ENCODE results near the gene FBXO2. TPM values are rescaled to one million over a fixed set of nuclear protein-coding genes. Genes with fewer than 3 reads are reported as not detected.

The FBXO2 gene
- total RNA-seq, 2 experiments from 2014 or later: 1.8 to 4.6 TPM

- Mint-ChIP-seq H3K4me3 (peak overlapping the region; percentile 54), H3K27me3 (peaks cover 56% of the 10 kb centered on the region), H3K36me3 (no peaks in the 10 kb centered on the region), H3K9me3 (ENCODE audit: low read depth) (no peaks in the 10 kb centered on the region), H3K4me1 (peaks cover 30% of the 10 kb centered on the region), H3K27ac (no peak overlapping the region)
- DNase-seq: no peak
- ATAC-seq: no peak
- CTCF ChIA-PET: interaction anchor here (0.7 to 5.8 kb wide), 8 partner anchors 11 to 48 kb away, joined by 3 to 33 read pairs (median 6); partner anchors contain the start of genes FBXO6 and MAD2L2
Observed at GRCh38 chr1:11691928-11692711, 37.9 kb upstream of the FBXO2 start.

DNA sequence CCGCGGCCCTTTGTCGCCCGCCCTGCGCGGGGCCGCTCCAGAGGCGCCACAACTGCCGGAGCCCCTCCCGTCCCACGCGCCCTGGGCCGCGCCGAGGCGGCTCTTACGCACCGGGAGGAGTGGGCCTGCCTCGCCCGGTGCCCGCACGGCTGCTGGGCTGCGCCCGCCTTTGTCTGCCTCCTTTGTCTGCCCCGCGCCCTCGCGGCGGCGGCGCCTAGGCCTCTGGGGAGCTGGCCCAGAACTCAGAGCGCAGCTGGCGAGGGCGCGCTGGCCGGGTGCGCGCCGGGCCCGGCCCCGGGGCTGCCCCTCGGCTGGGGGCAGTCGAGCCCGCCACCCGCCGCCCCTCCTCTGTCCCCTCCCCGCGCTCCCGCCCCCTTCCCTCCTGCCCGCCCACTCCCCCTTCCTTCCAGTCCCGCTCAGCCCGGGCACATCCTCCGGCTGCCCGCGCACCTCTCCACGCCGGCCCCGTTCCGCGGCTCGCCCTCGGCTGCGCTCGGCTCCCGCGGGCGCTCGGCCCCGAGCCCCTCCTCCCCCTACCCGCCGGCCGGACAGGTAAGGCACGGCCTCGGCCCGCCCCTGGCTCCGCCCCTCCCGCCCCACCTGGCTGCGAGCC is 37.2 kb upstream of the FBXO2 start, which contains the start of gene DRAXIN:
Gene DRAXIN (plus strand): TSS at position 409 of the 613 bp plus-strand sequence. CDS start 14,549 bp downstream, outside the sequence.
- Mint-ChIP-seq H3K27ac (no peak within 1 kb of the TSS), H3K27me3 (peaks cover 56% of the 10 kb centered on the region), H3K36me3 (no peaks in the 10 kb centered on the region), H3K4me3 (peak within 1 kb of the TSS; percentile 54), H3K4me1 (peaks cover 30% of the 10 kb centered on the region), H3K9me3 (ENCODE audit: low read depth) (no peaks in the 10 kb centered on the region)
- no peak for DNase-seq
- CTCF ChIA-PET: interaction anchor here (1.0 to 5.8 kb wide), 5 partner anchors 10 to 49 kb away, joined by 3 to 33 read pairs (median 7); partner anchors contain the start of genes FBXO6 and MAD2L2
- peak; percentile 25 for ATAC-seq

DNA sequence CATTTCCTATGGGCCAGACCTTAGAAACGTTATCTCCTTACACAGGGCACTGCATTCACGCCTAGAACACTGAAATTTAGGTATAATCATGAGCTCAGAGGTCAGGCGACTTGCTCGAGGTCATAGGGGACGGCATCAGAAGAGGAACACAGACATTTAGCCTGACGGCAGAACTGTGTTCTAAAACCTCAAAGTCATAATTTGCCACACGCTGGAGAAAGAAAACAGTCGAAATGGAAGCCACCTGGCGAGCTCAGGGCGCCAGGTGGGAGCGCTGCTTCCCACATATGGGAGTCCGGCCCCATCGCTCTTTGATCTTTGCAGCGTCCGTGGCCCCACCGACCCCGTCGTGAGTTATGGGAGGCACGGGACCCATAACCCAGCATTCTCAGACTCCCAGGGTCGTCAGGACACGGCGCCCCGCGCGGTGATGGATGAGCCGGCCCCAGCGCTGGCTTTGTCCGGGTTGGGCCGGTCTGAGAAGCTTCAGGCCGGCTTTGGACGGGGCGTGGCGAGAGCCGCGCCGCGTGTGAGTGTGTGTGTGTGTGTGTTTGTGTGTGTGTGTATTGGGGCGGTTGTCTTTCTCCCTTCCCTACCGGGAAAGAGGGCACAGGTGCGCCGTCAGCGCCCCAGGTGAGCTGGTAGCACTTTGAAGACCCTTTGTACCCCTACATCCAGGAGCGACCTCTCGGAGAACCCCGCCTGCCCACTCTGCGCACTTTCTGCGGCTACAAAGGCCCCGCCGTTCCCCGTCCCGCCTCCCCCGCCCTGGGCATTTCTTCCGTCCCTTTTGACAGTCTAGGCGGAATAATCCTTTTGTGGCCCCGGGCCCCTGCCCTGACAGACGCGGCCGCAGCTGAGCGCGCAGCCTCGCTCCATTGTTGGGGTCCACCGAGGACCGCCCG is 36.4 kb upstream of the FBXO2 start:
- ATAC-seq (no peak), DNase-seq (no peak)
- Mint-ChIP-seq H3K36me3 (no peaks in the 10 kb centered on the region), H3K9me3 (ENCODE audit: low read depth) (no peaks in the 10 kb centered on the region), H3K27ac (no peak overlapping the region), H3K27me3 (peaks cover 63% of the 10 kb centered on the region), H3K4me3 (peak overlapping the region; percentile 15), H3K4me1 (peaks cover 30% of the 10 kb centered on the region)
- CTCF ChIA-PET: interaction anchor here (0.9 to 5.8 kb wide), 6 partner anchors 9 to 40 kb away, joined by 3 to 33 read pairs (median 6); partner anchors contain the start of gene FBXO6

- no peak for ATAC-seq
- CTCF ChIA-PET: interaction anchor here (1.2 to 5.8 kb wide), 3 partner anchors 9 to 31 kb away, joined by 3 to 33 read pairs (median 12); partner anchors contain the start of gene FBXO6
- Mint-ChIP-seq H3K9me3 (ENCODE audit: low read depth) (no peaks in the 10 kb centered on the region), H3K4me3 (no peak overlapping the region), H3K27me3 (peaks cover 66% of the 10 kb centered on the region), H3K27ac (no peak overlapping the region), H3K4me1 (peaks cover 25% of the 10 kb centered on the region), H3K36me3 (no peaks in the 10 kb centered on the region)
- DNase-seq: no peak
Observed at GRCh38 chr1:11688506-11688905, 34.3 kb upstream of the FBXO2 start.

DNA sequence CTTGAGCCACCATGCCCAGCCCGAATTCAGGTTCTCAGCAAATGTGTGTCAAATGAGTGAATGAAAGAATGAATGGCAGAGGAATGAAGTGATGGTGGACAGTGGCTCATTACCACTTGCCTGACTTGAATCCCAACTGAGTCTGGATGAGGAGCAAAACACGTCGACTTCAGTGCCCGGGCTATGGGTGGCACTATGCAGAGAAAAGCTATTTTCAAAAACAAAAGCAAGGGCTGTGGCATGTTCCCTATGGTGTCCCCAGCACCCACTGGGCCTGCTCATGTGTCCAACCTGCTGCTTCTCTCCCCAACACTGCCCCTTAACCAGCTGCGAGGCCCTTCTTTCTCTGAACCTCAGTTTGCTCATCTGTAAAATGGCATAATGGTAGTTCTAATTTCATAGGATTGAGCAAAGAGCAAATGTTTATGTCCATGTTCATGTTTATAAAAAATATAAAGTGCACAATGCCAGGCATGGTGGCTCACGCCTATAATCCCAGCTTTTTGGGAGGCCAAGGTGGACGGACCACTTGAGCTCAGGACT is 31.1 kb upstream of the FBXO2 start:
- CTCF ChIA-PET: interaction anchor here (0.6 kb wide), 1 partner anchor 108 kb away, joined by 3 read pairs; no protein-coding TSS in a partner anchor
- H3K27ac Mint-ChIP-seq: no peak overlapping the region
- DNase-seq (no peak), ATAC-seq (no peak)
- peaks cover 12% of the 10 kb centered on the region for H3K4me1 Mint-ChIP-seq
- H3K36me3 Mint-ChIP-seq: no peaks in the 10 kb centered on the region
- peaks cover 52% of the 10 kb centered on the region for H3K27me3 Mint-ChIP-seq
- H3K4me3 Mint-ChIP-seq: no peak overlapping the region
- H3K9me3 Mint-ChIP-seq (ENCODE audit: low read depth): no peaks in the 10 kb centered on the region

DNA sequence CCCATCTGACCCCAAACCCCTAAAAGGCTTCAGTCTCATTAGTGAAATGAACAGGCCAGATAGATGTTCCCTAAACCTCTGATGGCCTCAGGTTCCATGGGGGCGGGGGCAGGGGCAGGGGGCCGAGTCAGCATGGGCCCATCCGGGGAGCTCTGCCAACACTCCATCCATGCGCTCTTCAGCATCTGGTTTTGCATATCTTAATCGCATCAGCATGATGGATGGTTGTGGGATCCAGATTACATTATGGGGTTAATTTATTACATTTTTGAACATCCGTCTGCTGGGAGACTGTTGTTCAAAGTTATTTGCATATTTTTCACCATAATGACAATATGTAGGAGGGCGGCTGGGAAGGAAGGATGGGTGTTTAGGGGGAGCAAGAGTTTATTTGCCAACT is 29.8 kb upstream of the FBXO2 start:
- H3K4me1 Mint-ChIP-seq: peaks cover 18% of the 10 kb centered on the region
- H3K36me3 Mint-ChIP-seq: no peaks in the 10 kb centered on the region
- no peak for DNase-seq
- H3K4me3 Mint-ChIP-seq: no peak overlapping the region
- peaks cover 41% of the 10 kb centered on the region for H3K27me3 Mint-ChIP-seq
- CTCF ChIA-PET: interaction anchor here (3.8 to 4.1 kb wide), 2 partner anchors 20 to 36 kb away, joined by 24 to 31 read pairs; partner anchors contain the start of gene FBXO6
- no peak for ATAC-seq
- H3K27ac Mint-ChIP-seq: no peak overlapping the region
- no peaks in the 10 kb centered on the region for H3K9me3 Mint-ChIP-seq (ENCODE audit: low read depth)

DNA sequence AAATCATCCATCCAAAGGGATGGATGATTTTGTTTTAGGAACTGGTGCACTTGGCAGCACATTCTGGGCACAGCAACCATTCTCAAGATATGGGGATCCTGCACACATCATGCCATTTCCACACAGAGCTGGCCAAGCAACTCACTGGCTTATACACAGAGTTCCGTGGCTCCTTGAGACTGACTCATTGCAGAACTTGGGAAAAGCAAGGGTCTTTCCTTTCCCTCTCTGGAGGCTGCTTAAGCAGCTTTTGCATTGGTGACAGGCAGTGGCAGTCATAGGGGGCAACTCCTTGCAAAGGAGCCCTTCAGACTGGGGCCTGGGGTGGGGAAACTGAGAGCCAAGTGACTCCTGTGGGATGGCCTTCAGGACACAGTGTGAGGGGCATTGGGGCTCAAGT is 28.6 kb upstream of the FBXO2 start:
- Mint-ChIP-seq H3K4me3 (no peak overlapping the region), H3K27ac (no peak overlapping the region), H3K27me3 (peaks cover 29% of the 10 kb centered on the region), H3K4me1 (peaks cover 22% of the 10 kb centered on the region), H3K36me3 (peaks cover 2% of the 10 kb centered on the region), H3K9me3 (ENCODE audit: low read depth) (no peaks in the 10 kb centered on the region)
- no peak for ATAC-seq
- CTCF ChIA-PET: interaction anchor here (1.2 to 4.1 kb wide), 6 partner anchors 8 to 225 kb away, joined by 4 to 31 read pairs (median 6); partner anchors contain the start of gene FBXO6
- DNase-seq: no peak

GRCh38 chr1:11682287-11682771 is 28.1 kb upstream of the FBXO2 start:
- no peaks in the 10 kb centered on the region for H3K9me3 Mint-ChIP-seq (ENCODE audit: low read depth)
- H3K27ac Mint-ChIP-seq: no peak overlapping the region
- H3K4me1 Mint-ChIP-seq: peaks cover 22% of the 10 kb centered on the region

DNA sequence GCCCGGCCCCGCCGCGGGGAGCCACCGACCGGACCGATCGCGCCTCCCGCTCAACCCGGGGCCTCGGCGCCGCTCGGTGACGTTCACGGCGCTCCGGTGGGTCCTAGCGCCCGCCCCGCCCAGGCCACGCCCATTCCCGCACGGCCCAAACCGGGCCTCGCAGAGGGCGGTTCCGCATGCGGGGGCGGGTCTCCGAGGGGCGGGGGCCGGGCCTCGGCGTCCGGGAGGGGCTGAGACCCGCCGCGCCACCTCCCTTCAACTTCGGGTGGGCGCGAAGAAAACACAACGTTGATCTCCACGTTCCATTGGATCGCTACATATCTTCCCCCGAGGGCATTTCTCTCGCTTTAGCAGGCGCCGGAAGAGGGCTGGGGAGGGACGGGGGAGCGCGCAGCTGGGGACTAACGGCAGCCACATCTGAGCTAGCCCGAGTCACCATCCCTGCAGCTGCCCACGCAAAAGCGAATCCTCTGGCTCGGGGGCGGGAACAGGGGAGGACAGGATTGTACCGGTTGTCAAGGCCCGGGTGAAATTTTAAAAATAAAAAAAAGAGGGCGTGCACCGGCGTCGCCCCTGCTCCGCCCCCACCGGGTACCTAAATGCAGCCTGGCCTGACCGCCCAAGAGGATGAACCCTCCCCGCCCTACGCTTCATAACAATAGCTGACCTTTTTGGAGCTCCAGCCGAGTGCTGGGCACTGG is 27.0 kb upstream of the FBXO2 start, which contains the start of gene MAD2L2:
Gene MAD2L2 (minus strand): TSS at position 78 of the 701 bp plus-strand sequence. CDS start 547 bp downstream, outside the sequence.
- Mint-ChIP-seq H3K36me3 (peaks cover 2% of the 10 kb centered on the region), H3K4me1 (peaks cover 22% of the 10 kb centered on the region), H3K27me3 (peaks cover 23% of the 10 kb centered on the region), H3K4me3 (peak within 1 kb of the TSS; percentile 86), H3K9me3 (ENCODE audit: low read depth) (no peaks in the 10 kb centered on the region), H3K27ac (peak within 1 kb of the TSS; percentile 93)
- ATAC-seq: peak; percentile 91
- CTCF ChIA-PET: interaction anchor here (0.9 to 4.1 kb wide), 9 partner anchors 9 to 227 kb away, joined by 3 to 31 read pairs (median 6); partner anchors contain the start of genes AGTRAP, DRAXIN and FBXO6
- peak; percentile 93 for DNase-seq

More at GRCh38 chr1:11682287-11682771, 28.1 kb upstream of the FBXO2 start:
- peaks cover 2% of the 10 kb centered on the region for H3K36me3 Mint-ChIP-seq
- no peak for DNase-seq
- CTCF ChIA-PET: interaction anchor here (1.2 to 4.1 kb wide), 9 partner anchors 8 to 226 kb away, joined by 4 to 31 read pairs (median 6); partner anchors contain the start of genes AGTRAP, DRAXIN and FBXO6
- no peak for ATAC-seq
- peaks cover 24% of the 10 kb centered on the region for H3K27me3 Mint-ChIP-seq
- peak overlapping the region; percentile 86 for H3K4me3 Mint-ChIP-seq

DNA sequence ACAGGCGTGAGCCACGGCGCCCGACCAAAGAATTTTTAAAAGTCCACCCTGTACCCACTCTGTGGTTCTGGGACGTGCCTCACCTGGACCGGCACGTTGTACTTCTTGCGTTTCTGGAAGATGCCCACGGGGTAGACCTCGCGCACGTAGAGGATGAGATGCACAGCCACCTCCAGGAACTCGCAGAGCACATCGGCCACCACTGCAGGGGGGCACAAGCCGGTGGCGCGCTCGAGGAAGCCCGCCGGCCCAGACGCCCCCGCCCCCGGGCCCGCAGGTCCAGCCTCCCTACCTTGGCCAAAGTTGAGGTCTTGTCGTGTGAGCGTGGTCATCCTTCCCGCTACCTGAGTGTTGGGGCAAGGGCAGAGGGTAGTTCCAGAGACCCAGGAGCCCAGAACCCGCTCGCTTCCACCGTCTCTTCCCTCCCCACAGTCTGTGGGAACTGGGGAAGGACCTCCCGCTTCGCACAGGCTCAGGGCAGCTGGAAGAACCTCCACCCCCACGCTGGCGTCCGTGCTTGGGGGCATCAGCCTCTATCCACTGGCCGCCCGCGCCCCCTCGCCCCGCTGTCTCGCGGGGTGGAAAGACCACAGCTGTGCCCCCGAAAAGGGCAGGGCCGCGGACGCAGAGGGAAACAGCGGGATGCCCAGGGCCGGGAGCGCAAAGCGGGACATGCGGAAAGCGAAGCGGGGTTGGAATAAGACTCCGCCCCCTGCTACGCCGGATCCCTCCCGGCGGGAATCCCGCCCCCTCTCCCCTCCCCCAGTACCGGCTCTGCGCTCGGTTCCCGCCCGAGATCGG is 26.2 kb upstream of the FBXO2 start:
- peaks cover 22% of the 10 kb centered on the region for H3K4me1 Mint-ChIP-seq
- DNase-seq (no peak), ATAC-seq (peak; percentile 13)
- peak overlapping the region; percentile 77 for H3K27ac Mint-ChIP-seq
- peaks cover 6% of the 10 kb centered on the region for H3K36me3 Mint-ChIP-seq
- H3K4me3 Mint-ChIP-seq: peak overlapping the region; percentile 86
- H3K27me3 Mint-ChIP-seq: peaks cover 18% of the 10 kb centered on the region
- CTCF ChIA-PET: interaction anchor here (0.9 to 4.1 kb wide), 6 partner anchors 12 to 39 kb away, joined by 3 to 31 read pairs (median 8); partner anchors contain the start of genes DRAXIN and FBXO6
- no peaks in the 10 kb centered on the region for H3K9me3 Mint-ChIP-seq (ENCODE audit: low read depth)

GRCh38 chr1:11678442-11678841 is 24.2 kb upstream of the FBXO2 start:
- Mint-ChIP-seq H3K4me1 (peaks cover 22% of the 10 kb centered on the region), H3K4me3 (no peak overlapping the region), H3K27me3 (peaks cover 6% of the 10 kb centered on the region), H3K36me3 (peaks cover 9% of the 10 kb centered on the region), H3K9me3 (ENCODE audit: low read depth) (no peaks in the 10 kb centered on the region), H3K27ac (no peak overlapping the region)
- DNase-seq (no peak), ATAC-seq (no peak)
- CTCF ChIA-PET: interaction anchor here (1.9 kb wide), 1 partner anchor 14 kb away, joined by 9 read pairs; the partner anchor contains the start of gene FBXO6
